ENCODE data around the gene SERPINA4. TPM values are rescaled to one million over a fixed set of nuclear protein-coding genes. Genes with fewer than 3 reads are reported as not detected.

SERPINA4 gene
- total and polyA plus RNA-seq, 2 donors (not counting 3 experiments of a cell fraction or from before 2014, with no cell fraction given), result not detected

- no TSS peak for BruUV-seq (replicated peaks)
- CTCF ChIA-PET, result interaction anchor here (0.6 to 0.9 kb wide), 2 partner anchors 9 to 51 kb away, joined by 3 to 4 read pairs; no protein-coding TSS in a partner anchor
- dilution Hi-C loops (cut with MboI; ENCODE audit: extremely low pct_ligation_motif_present, low sequenced_read_pairs), result no loop called here
- Histone ChIP-seq H3K9me3 (replicated peaks; ENCODE audit: control insufficient read depth, insufficient read depth, low read length) (no peaks in the 10 kb centered on the region), H3K9ac (replicated peaks; ENCODE audit: extremely low read depth, insufficient read depth, low read length) (peak overlapping the region; percentile 53), H3K4me2 (ENCODE audit: insufficient read depth, low read length) (no peak overlapping the region), H3K4me3 (replicated peaks in 1 of 3; ENCODE audit: insufficient read depth in 1 of 3, low read depth in 1 of 3, low read length in 3 of 3) (no peak overlapping the region), H3K79me2 (ENCODE audit: control insufficient read depth, insufficient read depth, low read length) (no peaks in the 10 kb centered on the region), H3K4me1 (ENCODE audit: control insufficient read depth, extremely low read depth, insufficient read depth, low read length) (peaks cover 36% of the 10 kb centered on the region), H3K36me3 (ENCODE audit: control insufficient read depth in 2 of 2, extremely low read depth in 1 of 2, insufficient read depth in 2 of 2, low read length in 2 of 2) (no peaks in the 10 kb centered on the region), H4K20me1 (replicated peaks; ENCODE audit: control insufficient read depth, extremely low read depth, insufficient read depth, low read length) (no peaks in the 10 kb centered on the region), H2AFZ (ENCODE audit: low read depth, low read length) (no peak overlapping the region), H3K27me3 (ENCODE audit: control insufficient read depth in 2 of 2, insufficient read depth in 2 of 2, low read length in 2 of 2) (no peaks in the 10 kb centered on the region), H3K27ac (ENCODE audit: insufficient read depth, low read depth, low read length) (peak overlapping the region; percentile 78), H3K9me1 (replicated peaks; ENCODE audit: control insufficient read depth, extremely low read depth, insufficient read depth, low read length) (no peaks in the 10 kb centered on the region)
- no peak for FAIRE-seq
- intact Hi-C loops (cut with micrococcal nuclease), result loop anchor here (1.0 to 5.0 kb wide), 3 partner anchors 57 to 933 kb away; no protein-coding TSS in a partner anchor
- no peak for TF ChIP-seq JUN (IDR thresholded peaks at IDR 0.05; ENCODE audit: borderline replicate concordance, insufficient read depth, insufficient read length, low read depth)
- no peak for TF ChIP-seq GATA2 (IDR thresholded peaks at IDR 0.05; ENCODE audit: insufficient read depth, insufficient read length, low read depth, low read length)
- TF ChIP-seq, protein P1, sequence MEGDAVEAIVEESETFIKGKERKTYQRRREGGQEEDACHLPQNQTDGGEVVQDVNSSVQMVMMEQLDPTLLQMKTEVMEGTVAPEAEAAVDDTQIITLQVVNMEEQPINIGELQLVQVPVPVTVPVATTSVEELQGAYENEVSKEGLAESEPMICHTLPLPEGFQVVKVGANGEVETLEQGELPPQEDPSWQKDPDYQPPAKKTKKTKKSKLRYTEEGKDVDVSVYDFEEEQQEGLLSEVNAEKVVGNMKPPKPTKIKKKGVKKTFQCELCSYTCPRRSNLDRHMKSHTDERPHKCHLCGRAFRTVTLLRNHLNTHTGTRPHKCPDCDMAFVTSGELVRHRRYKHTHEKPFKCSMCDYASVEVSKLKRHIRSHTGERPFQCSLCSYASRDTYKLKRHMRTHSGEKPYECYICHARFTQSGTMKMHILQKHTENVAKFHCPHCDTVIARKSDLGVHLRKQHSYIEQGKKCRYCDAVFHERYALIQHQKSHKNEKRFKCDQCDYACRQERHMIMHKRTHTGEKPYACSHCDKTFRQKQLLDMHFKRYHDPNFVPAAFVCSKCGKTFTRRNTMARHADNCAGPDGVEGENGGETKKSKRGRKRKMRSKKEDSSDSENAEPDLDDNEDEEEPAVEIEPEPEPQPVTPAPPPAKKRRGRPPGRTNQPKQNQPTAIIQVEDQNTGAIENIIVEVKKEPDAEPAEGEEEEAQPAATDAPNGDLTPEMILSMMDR (IDR thresholded peaks at IDR 0.05; ENCODE audit: extremely low read depth in 1 of 2, insufficient read depth in 1 of 2, low read depth in 1 of 2, low read length in 2 of 2), result no peak
- no peak for TF ChIP-seq POLR2A (IDR thresholded peaks at IDR 0.05; ENCODE audit: low read depth, low read length)
- no peak for TF ChIP-seq POLR2AphosphoS5 (IDR thresholded peaks at IDR 0.05; ENCODE audit: insufficient read depth, low read depth, low read length)
- TF ChIP-seq MYC (IDR thresholded peaks at IDR 0.05; ENCODE audit: low read depth, low read length), result no peak
- TF ChIP-seq, protein P2, sequence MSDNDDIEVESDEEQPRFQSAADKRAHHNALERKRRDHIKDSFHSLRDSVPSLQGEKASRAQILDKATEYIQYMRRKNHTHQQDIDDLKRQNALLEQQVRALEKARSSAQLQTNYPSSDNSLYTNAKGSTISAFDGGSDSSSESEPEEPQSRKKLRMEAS (IDR thresholded peaks at IDR 0.05; ENCODE audit: insufficient read depth, insufficient read length), result no peak
- no peak for TF ChIP-seq EZH2 (IDR thresholded peaks at IDR 0.05; ENCODE audit: borderline replicate concordance, low read depth, low read length, severe bottlenecking)
- no peak for DNase-seq (ENCODE audit: low read depth, low spot score)
- POLR2A ChIA-PET, result no interaction called here
Measured at GRCh38 chr14:94599656-94600004, 38.4 kb downstream of the SERPINA4 start.

Data from endothelial cell of umbilical vein (primary cell).